Gastroesophageal sphincter (tissue), 3 donors: ENCODE results near the gene ACSL5.

Source experiments
- CTCF ChIP-seq, 4 experiments: fragments of 200-600 bp in 2 of 4; fragments of 450-650 bp in 2 of 4; sonication (generic) in 1 of 4; IDR thresholded peaks; one replicate each; pipeline ENCODE4 v1.5.1; 2017 to 2019; ENCODE audit warnings: antibody characterized with exemption in 4 of 4, mild to moderate bottlenecking in 2 of 4, moderate library complexity in 2 of 4
- EP300 ChIP-seq: sonication (generic); formaldehyde crosslinking; IDR thresholded peaks from one replicate; pipeline ENCODE4 v1.6.1; 2017; ENCODE audit warnings: antibody characterized with exemption, mild to moderate bottlenecking
- POLR2A ChIP-seq, 2 donors: fragments of 450-650 bp; IDR thresholded peaks; one replicate each; pipeline ENCODE4 v1.6.1; 2017; ENCODE audit warnings: antibody characterized with exemption in 2 of 2, mild to moderate bottlenecking in 2 of 2, moderate library complexity in 1 of 2
- POLR2AphosphoS5 ChIP-seq: sonication (generic); formaldehyde crosslinking; IDR thresholded peaks from one replicate; pipeline ENCODE4 v1.6.1; 2017; ENCODE audit warnings: antibody characterized with exemption

GRCh38 chr10:112446055-112446854 is 72.3 kb downstream of the ACSL5 start:
- TF ChIP-seq POLR2AphosphoS5 (no peak), CTCF (IDR thresholded peaks at IDR 0.05) (peak in 2 of 4 experiments; percentile 9 to 28), POLR2A (IDR thresholded peaks at IDR 0.05) (no peak), EP300 (no peak)
